ENCODE data around the gene ZNF595. TPM values are rescaled to one million over a fixed set of nuclear protein-coding genes. Genes with fewer than 3 reads are reported as not detected.
A peak's percentile ranks its signal among the peaks of the same experiment; 100 is the strongest.
"Not testable (repeated sequence)": the region's sequence is repeated elsewhere in the genome, so short reads cannot be mapped to it uniquely, and the experiment has no call there.

The ZNF595 gene
- total RNA-seq, 1 donor from 2014 or later, result 2.6 TPM

DNA sequence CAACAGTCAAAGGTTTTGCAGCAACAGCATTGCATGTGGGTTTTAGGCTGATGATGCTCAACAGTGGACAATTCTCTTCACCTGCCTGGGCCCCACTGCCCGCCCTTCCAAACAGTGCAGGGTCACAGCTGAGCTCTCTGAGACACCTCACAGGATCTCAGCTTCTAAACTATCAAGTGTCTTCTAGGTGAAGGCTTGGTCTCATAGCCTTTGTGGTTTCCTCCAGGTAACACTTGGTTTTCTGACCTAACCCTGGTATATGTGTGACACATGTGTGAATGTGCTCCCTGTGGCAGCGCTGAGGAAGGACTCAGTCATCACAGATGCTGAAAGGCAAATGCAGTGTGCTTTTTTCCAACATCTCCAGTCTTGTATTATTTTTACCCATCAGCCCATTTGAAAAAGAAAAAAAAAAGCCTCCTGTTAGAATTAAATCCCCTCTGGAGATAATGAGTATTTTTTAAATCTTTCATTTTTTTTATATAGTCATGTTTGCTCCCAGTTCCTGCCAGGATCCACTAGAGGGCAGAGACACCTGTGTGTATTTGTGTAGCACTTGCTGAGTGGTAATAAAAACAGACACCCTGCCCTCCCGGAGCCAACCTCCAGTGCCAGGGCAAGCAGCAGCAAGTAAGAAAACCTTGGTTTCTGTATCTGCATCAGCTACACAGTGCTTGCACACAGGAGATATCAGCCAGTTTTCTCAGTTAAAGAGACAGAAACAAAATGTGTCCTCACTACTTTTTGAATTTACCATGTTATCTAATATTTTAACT, 24.2 kb upstream of the ZNF595 start:
- peak; percentile 71 for DNase-seq (ENCODE audit: low spot score)
- H3K9me3 Mint-ChIP-seq (ENCODE audit: low read depth); H3K36me3 Mint-ChIP-seq (ENCODE audit: low read depth); H3K27me3 Mint-ChIP-seq (ENCODE audit: low read depth); H3K27ac Mint-ChIP-seq (ENCODE audit: unreplicated experiment); H3K4me3 Mint-ChIP-seq (ENCODE audit: unreplicated experiment); H3K4me1 Mint-ChIP-seq (ENCODE audit: low read depth): not testable (repeated sequence)
- TF ChIP-seq, protein P1, sequence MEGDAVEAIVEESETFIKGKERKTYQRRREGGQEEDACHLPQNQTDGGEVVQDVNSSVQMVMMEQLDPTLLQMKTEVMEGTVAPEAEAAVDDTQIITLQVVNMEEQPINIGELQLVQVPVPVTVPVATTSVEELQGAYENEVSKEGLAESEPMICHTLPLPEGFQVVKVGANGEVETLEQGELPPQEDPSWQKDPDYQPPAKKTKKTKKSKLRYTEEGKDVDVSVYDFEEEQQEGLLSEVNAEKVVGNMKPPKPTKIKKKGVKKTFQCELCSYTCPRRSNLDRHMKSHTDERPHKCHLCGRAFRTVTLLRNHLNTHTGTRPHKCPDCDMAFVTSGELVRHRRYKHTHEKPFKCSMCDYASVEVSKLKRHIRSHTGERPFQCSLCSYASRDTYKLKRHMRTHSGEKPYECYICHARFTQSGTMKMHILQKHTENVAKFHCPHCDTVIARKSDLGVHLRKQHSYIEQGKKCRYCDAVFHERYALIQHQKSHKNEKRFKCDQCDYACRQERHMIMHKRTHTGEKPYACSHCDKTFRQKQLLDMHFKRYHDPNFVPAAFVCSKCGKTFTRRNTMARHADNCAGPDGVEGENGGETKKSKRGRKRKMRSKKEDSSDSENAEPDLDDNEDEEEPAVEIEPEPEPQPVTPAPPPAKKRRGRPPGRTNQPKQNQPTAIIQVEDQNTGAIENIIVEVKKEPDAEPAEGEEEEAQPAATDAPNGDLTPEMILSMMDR (IDR thresholded peaks at IDR 0.05), result peak; percentile 25

DNA sequence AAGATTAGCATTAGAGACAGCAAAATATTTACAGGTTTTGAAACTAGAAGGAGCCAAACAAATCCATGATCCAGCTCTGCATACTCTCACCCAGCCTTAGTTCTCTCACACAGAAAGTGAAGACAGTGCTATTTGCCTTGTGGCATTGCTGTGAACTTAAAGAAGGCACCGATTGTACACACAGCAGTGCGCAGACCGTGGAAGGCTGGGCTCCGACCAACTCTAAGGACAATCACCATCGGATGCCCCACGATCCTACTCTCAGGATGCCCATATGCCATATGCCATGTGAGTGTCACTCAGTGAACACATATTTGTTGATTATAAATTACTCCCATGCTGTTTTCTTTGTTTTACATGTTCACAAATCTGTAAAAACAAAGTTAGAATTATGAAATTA, 19.8 kb upstream of the ZNF595 start:
- not testable (repeated sequence) for H3K4me1 Mint-ChIP-seq (ENCODE audit: low read depth); H3K27me3 Mint-ChIP-seq (ENCODE audit: low read depth); H3K36me3 Mint-ChIP-seq (ENCODE audit: low read depth); DNase-seq (ENCODE audit: low spot score); H3K4me3 Mint-ChIP-seq (ENCODE audit: unreplicated experiment); H3K27ac Mint-ChIP-seq (ENCODE audit: unreplicated experiment); H3K9me3 Mint-ChIP-seq (ENCODE audit: low read depth)

DNA sequence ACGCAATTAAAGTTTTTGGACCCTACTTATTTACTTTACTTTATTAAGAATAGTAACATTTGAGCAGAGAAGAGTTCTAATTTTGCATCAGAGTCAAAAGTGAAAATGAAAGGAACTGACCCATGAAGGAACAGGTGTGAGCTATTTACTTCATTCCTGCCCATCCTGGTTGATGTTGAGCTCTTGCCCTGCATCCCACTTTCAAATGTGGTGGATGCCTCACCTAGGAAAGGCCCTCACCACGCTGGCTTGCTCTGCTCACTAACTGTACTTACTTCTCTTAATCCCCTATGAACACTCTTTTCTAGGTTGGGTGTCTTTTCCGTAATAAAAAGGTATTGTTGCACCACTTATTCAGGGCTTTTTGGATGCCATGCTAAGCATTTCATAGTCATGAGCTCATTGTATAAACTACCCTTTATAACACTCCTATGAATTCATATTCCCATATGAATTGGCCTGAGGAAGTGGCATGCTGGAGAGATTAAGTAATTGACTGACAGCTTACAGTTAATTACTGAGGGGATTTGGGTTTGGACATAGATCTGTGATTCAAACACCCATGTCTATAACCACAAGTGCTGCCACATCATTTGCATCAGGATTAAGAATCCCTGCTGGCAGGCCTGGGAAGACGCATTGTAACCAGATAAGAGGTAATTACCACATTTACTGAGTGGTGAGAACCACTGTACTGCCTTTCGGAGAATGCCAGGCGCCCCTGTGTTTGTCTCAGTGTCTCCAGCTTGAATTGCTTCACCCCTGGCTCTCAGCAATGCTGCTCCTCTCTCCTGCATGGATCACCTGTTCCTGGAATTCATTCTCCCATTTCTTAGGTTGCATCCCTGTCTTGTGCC, 16.3 kb upstream of the ZNF595 start:
- H3K4me3 Mint-ChIP-seq (ENCODE audit: unreplicated experiment); H3K27me3 Mint-ChIP-seq (ENCODE audit: low read depth); DNase-seq (ENCODE audit: low spot score): not testable (repeated sequence)

DNA sequence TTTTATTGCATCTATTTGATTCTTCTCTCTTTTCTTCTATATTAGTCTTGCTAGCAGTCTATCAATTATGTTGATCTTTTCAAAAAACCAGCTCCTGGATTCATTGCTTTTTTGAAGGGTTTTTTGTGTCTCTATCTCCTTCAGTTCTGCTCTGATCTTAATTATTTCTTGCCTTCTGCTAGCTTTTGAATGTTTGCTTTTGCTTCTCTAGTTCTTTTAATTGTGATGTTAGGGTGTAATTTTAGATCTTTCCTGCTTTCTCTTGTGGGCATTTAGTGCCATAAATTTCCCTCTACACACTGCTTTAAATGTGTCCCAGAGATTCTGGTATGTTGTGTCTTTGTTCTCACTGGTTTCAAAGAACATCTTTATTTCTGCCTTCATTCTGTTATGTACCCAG, 14.9 kb upstream of the ZNF595 start:
- H3K36me3 Mint-ChIP-seq (ENCODE audit: low read depth); H3K9me3 Mint-ChIP-seq (ENCODE audit: low read depth); H3K27me3 Mint-ChIP-seq (ENCODE audit: low read depth); DNase-seq (ENCODE audit: low spot score); H3K4me1 Mint-ChIP-seq (ENCODE audit: low read depth); H3K4me3 Mint-ChIP-seq (ENCODE audit: unreplicated experiment); H3K27ac Mint-ChIP-seq (ENCODE audit: unreplicated experiment): not testable (repeated sequence)

More for the DNA sequence above, 16.3 kb upstream of the ZNF595 start:
- H3K36me3 Mint-ChIP-seq (ENCODE audit: low read depth); H3K4me1 Mint-ChIP-seq (ENCODE audit: low read depth); H3K9me3 Mint-ChIP-seq (ENCODE audit: low read depth); H3K27ac Mint-ChIP-seq (ENCODE audit: unreplicated experiment): not testable (repeated sequence)

DNA sequence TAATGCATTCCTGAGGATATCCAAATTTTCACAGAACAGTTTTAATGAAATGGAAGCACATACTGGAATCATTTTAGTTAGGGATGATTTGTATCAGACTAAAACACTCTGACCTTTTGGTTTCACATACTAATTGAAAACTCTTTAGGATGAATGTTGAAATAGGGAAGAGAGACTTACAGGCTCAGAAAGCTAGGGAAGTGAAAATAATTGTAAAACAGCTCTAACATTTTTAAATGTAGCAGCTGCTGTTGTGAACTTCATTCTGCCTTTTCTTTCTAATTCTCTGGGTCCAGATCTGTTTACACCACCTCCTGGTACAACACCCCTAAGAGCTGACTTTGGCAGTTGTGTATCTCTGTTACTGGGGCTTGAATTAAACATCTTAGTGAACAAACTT, 9.7 kb upstream of the ZNF595 start:
- DNase-seq (ENCODE audit: low spot score), result not testable (repeated sequence)

DNA sequence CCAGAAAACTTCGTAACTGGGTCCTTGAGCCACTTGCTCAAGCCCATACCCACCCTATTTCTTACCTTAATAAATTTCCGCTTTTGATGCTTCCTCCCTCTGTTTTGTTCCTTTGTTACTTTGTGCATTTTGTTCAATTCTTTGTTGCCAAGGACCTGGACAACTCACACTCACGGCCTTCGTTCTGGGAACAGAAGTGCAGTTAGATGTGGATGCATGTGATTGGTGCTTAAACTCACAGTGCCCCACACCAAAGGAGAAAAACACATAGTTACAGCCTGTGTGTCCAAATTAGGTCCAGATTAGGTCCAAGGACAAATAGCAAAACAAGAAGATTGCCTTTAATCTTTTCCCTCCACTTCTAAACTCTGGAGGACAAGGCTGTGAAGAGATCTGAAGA, 1.9 kb upstream of the ZNF595 start:
- not testable (repeated sequence) for H3K4me1 Mint-ChIP-seq (ENCODE audit: low read depth); H3K27ac Mint-ChIP-seq (ENCODE audit: unreplicated experiment); H3K36me3 Mint-ChIP-seq (ENCODE audit: low read depth); DNase-seq (ENCODE audit: low spot score); H3K9me3 Mint-ChIP-seq (ENCODE audit: low read depth); H3K27me3 Mint-ChIP-seq (ENCODE audit: low read depth); H3K4me3 Mint-ChIP-seq (ENCODE audit: unreplicated experiment)

More for the DNA sequence above, 9.7 kb upstream of the ZNF595 start:
- H3K27me3 Mint-ChIP-seq (ENCODE audit: low read depth); H3K27ac Mint-ChIP-seq (ENCODE audit: unreplicated experiment); H3K4me1 Mint-ChIP-seq (ENCODE audit: low read depth); H3K36me3 Mint-ChIP-seq (ENCODE audit: low read depth); H3K4me3 Mint-ChIP-seq (ENCODE audit: unreplicated experiment); H3K9me3 Mint-ChIP-seq (ENCODE audit: low read depth): not testable (repeated sequence)

DNA sequence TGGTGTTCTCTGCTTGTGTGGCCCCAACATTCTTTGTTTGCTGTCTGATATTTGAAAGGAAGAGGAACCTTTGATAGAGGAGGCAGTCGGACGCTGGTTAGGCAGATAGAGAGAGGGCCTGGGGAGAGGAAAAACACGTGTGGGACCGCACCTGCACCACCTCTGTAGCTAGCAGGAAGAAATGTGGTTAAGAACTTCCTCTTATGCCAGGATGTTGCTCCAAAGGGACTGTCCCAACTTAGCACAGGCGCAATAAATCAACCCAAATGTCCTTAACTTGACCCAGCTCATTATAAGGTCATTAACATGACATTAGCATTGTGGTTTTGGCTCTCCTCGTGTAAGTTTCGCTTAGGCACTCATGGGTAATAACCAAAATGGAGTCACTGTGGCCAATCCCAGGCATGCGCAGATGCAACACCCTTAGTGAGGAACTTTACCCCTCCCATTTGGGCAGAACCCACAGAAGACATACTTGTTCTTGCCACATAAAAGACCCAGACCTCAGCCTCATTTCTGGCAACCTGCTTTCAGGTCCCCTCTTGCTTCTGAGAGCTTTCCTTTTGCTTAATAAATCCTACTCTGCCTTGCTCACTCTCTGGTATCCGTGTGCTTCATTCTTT, 1.4 kb upstream of the ZNF595 start:
- H3K27me3 Mint-ChIP-seq (ENCODE audit: low read depth); H3K9me3 Mint-ChIP-seq (ENCODE audit: low read depth); H3K27ac Mint-ChIP-seq (ENCODE audit: unreplicated experiment); DNase-seq (ENCODE audit: low spot score); H3K36me3 Mint-ChIP-seq (ENCODE audit: low read depth); H3K4me1 Mint-ChIP-seq (ENCODE audit: low read depth); H3K4me3 Mint-ChIP-seq (ENCODE audit: unreplicated experiment): not testable (repeated sequence)

DNA sequence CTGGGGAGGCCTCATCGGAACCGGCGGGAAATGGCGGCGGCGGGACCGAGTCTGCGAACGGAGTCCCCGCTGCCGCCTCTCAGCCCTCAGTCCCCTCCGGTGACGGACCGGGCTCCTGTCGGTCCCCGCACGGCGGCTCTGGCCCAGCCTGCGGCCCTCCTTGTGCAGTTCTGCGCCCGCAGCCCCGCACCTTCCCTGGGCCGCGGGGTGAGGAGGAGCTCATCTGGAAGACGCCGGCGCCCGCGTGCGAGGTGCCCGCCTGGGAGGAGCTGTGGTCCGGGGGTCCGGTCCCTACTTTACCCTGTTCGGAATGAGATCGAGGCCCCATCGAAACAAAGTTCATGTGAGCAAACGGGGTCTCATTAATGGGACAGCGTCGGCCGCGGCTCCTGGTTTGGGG, 400 bp downstream of the ZNF595 start:
- not testable (repeated sequence) for H3K9me3 Mint-ChIP-seq (ENCODE audit: low read depth); H3K4me3 Mint-ChIP-seq (ENCODE audit: unreplicated experiment); H3K4me1 Mint-ChIP-seq (ENCODE audit: low read depth); H3K27me3 Mint-ChIP-seq (ENCODE audit: low read depth); H3K36me3 Mint-ChIP-seq (ENCODE audit: low read depth); H3K27ac Mint-ChIP-seq (ENCODE audit: unreplicated experiment); DNase-seq (ENCODE audit: low spot score)

DNA sequence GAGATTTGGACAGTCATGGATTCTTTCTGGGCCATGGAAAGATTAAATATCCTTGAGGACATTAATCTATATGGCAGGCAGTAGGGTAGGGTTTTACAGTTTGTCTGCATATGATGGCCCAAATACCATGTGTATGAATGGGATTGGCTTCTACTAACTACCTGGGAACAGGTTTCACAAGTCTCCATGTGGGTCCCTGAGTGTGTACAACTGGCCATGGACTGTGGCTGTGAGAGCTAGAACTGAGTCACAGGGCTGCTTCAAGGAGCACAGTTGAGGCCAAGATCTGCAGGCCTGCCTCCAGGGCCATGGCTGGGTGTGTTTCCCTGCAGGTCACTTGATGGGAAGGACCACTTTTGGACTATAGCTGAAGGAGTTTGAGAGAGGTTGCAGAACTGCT, 11.6 kb downstream of the ZNF595 start:
- DNase-seq (ENCODE audit: low spot score); H3K27ac Mint-ChIP-seq (ENCODE audit: unreplicated experiment); H3K27me3 Mint-ChIP-seq (ENCODE audit: low read depth); H3K4me1 Mint-ChIP-seq (ENCODE audit: low read depth); H3K36me3 Mint-ChIP-seq (ENCODE audit: low read depth); H3K4me3 Mint-ChIP-seq (ENCODE audit: unreplicated experiment): not testable (repeated sequence)
- peaks cover 15% of the 10 kb centered on the region for H3K9me3 Mint-ChIP-seq (ENCODE audit: low read depth)

Data from chondrocyte (in vitro differentiated cells).